NCI-H2171 treated with DMSO at 0.1 percent for 48 hours (cell line): Measurements from ENCODE around the gene FHDC1.

Source experiments
- DNase-seq: peaks from one replicate; lab custom pipeline; 2025; lab: John Stamatoyannopoulos, UW

The FHDC1 gene

DNA sequence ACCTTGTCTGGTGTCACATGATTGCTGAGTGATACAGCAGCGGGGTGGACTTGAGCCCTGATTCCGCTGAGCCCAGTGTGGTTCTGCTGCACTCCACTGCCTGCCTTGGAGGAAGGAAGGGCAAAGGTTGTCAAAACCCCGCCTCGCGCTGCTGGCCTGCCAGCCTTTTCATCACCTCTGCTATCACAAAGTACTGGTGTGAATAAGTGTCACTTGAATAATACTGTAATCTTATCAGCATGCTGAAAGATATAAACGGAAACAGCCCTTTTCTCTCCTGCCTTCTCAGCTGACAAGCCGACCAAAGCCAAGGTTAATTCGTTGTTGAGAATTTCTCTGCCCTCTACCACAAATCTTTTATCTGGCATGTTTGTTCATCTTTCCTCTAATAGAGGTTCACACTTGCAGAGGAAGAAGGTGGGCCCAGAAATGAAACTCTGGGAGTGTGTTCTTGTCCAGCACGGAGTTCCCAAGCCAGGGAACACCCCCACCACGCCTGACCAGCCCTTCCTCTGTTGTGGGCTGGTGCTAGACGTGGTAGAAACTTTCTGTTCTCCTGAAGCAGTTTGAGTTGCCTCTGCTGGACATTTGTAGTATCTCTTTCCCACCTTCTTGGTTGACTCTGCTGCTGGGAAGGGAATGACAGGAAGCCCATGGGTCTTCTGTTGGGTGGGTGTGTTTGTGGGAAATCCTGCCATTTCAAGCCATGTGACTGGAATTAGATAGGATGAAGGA lies 21.5 kb downstream of the FHDC1 start:
- no peak for DNase-seq

GRCh38 chr4:152959080-152959479 lies 23.0 kb downstream of the FHDC1 start:
- no peak for DNase-seq

GRCh38 chr4:152960082-152960481 lies 24.0 kb downstream of the FHDC1 start:
- DNase-seq = no peak

DNA sequence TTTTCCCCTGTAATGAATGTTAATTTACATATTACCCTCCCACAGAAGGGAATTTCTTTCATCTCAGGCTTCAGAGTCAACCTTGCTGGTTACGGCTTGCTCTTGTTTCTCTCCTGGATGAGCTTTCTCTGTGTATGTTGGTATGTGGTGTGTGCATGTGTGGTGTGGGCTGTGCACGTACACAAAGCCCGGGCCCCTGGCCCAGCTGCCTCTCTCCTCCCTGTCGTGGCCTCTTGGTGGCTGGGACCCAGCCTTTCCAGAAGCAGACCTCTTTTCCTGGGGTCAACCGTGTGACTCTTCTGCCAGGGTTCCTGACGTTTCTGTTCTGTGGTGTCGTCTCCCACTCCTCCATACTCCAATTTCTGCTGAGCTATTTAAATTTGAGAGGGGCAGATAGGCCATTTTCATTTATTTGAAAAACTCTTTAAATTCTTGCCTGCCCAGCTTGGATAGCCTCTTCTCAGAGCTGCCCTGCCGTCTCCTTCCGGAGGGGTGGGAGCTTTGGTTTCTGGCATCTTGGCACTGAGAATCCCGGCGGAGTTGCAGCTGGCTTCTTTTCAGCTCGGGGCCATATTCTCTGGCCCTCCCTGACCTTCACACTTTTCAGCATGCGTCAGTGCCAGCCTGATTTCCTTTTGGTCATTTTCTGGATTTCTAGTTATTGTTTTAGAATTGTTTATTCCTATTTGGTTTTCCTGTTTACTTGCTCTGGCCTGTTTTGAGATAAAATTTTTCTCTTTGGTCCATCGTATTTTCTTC lies 25.1 kb downstream of the FHDC1 start:
- no peak for DNase-seq

GRCh38 chr4:152961773-152962115 lies 25.6 kb downstream of the FHDC1 start:
- DNase-seq = no peak

- no peak for DNase-seq
Measured at GRCh38 chr4:152962150-152962549, 26.0 kb downstream of the FHDC1 start.

DNA sequence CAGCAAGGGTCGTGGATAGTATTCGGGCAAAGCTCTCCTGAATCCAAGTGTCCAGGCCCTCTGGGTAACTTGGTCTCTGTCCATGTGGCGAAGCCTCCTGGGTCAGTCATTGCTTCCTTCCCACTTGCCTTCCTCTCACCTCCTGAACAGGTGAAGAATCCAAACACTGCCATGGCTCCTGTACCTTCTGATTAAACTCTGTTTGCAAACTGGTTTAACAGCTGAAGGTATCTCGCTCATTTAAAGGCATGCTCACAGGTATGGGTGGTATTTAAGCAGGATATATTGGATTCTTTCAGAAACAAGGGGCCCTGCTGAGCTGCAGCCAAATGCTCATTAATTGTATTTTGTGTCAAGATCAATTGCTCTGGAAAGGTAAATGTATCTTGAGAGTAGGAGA lies 28.2 kb downstream of the FHDC1 start:
- DNase-seq = no peak

DNA sequence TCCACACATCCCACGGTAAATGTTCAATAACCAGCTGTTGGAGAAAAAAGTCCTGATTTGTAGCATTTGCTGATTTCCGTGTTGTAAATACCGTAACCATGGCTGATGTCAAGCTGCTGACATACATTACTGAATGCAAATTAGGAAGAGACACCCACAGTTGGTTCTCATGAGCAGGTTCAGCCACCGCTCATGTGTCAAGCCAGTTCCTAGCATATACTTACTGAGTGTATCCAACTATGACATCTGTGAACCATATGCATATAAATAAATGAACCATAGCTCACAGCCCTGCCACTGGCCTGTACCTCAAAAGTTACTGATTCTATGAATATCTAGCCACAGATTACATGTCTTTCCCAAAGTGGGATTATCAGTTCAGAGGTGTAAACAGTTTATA lies 29.5 kb downstream of the FHDC1 start:
- no peak for DNase-seq

DNA sequence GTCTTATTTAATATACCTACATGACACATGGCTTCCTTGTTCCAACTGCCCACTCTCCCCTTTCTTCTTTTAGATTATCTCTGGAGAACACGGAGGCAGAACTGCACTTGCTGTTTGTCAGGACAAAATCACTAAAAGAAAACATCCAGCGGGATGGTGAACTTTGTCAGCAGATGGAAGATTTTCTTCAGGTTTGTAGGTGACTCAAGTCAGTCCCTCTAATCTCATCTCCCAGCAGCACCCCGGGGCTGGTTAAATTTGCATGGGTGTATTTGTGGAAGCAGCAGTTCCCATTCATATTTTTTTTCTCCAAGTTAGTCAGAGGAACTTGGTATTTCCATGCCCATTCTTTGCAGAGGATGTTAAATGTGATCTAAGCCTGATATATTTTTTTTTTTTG lies 31.8 kb downstream of the FHDC1 start:
- DNase-seq = no peak

GRCh38 chr4:152968806-152969394 lies 32.8 kb downstream of the FHDC1 start:
- no peak for DNase-seq

GRCh38 chr4:152970102-152970820 lies 34.1 kb downstream of the FHDC1 start:
- no peak for DNase-seq

GRCh38 chr4:152971053-152971452 lies 34.9 kb downstream of the FHDC1 start:
- no peak for DNase-seq

- DNase-seq = no peak
Measured at GRCh38 chr4:152972821-152973628, 36.9 kb downstream of the FHDC1 start.

DNA sequence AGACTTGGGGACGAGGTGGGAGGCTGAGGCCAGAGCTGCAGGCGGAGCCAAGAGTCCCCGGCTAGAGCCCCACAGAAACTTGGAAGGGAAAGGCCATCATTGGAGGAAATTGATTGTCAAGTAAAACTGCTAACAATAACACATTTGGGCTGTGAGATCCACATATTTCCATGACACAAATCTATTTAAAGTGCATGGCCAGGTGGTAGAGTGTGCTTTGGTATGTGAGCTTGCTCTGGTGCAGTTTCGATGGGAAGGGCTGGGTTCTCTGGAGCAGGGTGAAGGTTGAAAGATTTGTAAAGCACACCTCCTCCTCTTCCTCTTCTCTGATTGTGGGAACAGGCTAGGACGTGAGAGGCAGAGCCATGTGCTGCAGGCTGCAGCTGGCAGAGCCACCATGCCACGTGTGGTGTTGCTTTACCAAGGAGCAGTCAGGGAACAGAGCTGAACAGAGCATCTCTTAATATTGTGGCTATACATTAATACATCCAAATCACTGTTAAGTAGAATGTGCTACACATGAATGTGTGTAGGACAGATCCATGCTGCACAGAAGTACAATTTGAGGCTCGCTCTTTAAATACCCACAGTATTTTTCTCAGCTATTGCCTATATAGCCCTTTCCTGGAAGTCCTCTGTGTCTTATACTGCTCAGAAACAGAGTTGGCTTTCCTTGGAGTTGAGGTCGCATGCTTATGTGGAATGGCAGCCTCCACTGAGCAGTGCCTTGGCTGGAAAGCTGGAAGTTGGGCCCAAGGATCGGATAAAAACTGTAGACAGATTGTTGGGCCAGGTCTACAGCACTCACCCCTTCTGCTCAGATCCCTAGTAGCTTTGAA lies 37.7 kb downstream of the FHDC1 start:
- no peak for DNase-seq

GRCh38 chr4:152974468-152975379 lies 38.6 kb downstream of the FHDC1 start:
- DNase-seq = no peak

DNA sequence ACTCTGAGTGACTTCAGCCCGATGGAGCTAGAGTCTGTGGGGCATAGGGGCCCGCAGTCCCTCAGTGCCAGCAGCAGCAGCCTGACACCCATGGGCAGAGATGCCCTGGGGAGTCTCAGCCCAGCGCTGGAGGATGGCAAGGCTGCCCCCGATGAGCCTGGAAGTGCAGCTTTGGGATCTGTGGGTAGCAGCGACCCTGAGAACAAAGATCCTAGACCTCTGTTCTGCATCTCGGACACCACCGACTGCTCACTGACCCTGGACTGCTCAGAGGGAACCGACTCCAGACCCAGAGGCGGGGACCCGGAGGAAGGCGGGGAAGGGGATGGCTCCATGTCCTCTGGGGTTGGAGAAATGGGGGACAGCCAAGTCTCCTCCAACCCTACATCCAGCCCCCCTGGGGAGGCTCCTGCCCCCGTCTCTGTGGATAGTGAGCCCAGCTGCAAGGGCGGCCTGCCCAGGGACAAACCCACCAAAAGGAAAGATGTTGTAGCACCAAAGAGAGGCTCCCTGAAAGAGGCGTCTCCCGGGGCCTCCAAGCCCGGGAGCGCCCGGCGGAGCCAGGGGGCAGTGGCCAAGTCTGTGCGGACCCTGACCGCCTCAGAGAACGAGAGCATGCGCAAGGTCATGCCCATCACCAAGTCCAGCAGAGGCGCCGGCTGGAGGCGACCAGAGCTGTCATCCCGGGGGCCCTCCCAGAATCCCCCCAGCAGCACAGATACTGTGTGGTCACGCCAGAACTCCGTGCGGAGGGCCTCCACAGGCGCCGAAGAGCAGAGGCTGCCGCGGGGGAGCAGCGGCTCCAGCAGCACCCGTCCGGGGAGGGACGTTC lies 39.5 kb downstream of the FHDC1 start:
- DNase-seq = no peak

GRCh38 chr4:152976212-152976761 lies 40.2 kb downstream of the FHDC1 start:
- DNase-seq = no peak

GRCh38 chr4:152979731-152980330 lies 43.7 kb downstream of the FHDC1 start:
- DNase-seq = no peak
